Activated B cell treated with CpG ODN at 0.5 μM for 24 hours (primary cell): ENCODE data around the gene SPATA2. TPM values are rescaled to one million over a fixed set of nuclear protein-coding genes. Genes with fewer than 3 reads are reported as not detected.

Experiments used
- ATAC-seq: fragments of 200-7000 bp; cut with Tn5 transposase; one replicate; pipeline ENCODE4 v1.10.0; 2021; ENCODE audit warnings: low read depth, mild to moderate bottlenecking, moderate library complexity
- CTCF ChIA-PET: fragments of 350-600 bp; sonication (Branson Sonifier 250); formaldehyde crosslinking; loops from one replicate; lab custom pipeline; 2021; ENCODE audit warnings: antibody characterized with exemption; lab: Charles Lee
- POLR2A ChIA-PET: fragments of 350-600 bp; sonication (Branson Sonifier 250); formaldehyde crosslinking; loops from one replicate; lab custom pipeline; 2021; ENCODE audit warnings: antibody characterized with exemption; lab: Charles Lee
- DNase-seq: peaks from one replicate; pipeline ENCODE4 v3.0.0; 2022
- H3K27ac Mint-ChIP-seq: one replicate; pipeline ENCODE4 v1.8.0; 2020; ENCODE audit warnings: mixed read lengths
- H3K27me3 Mint-ChIP-seq: one replicate; pipeline ENCODE4 v1.8.0; 2021; ENCODE audit warnings: mixed read lengths
- H3K36me3 Mint-ChIP-seq: one replicate; pipeline ENCODE4 v1.8.0; 2021; ENCODE audit warnings: low read depth, mixed read lengths
- H3K4me1 Mint-ChIP-seq: one replicate; pipeline ENCODE4 v1.8.0; 2021; ENCODE audit warnings: mixed read lengths
- H3K4me3 Mint-ChIP-seq: one replicate; pipeline ENCODE4 v1.8.0; 2020; ENCODE audit warnings: mild to moderate bottlenecking, mixed read lengths
- H3K9me3 Mint-ChIP-seq: one replicate; pipeline ENCODE4 v1.8.0; 2020; ENCODE audit warnings: mixed read lengths
- intact Hi-C: fragments of 100-400 bp; cut with micrococcal nuclease; formaldehyde crosslinking; loops from one replicate; pipeline ENCODE4 v1.15.1; 2024
- total RNA-seq: library from RNA; stranded (reverse); gene quantifications from 2 replicates; pipeline ENCODE4 v1.2.3, GENCODE V29; 2022
- TF ChIP-seq, protein P1 (sequence below): fragments of 200-600 bp; IDR thresholded peaks from one replicate; pipeline ENCODE4 v1.8.0; 2022; ENCODE audit warnings: antibody characterized with exemption, mild to moderate bottlenecking

The SPATA2 gene
- total RNA-seq, 1 donor from 2014 or later: 9.4 TPM

DNA sequence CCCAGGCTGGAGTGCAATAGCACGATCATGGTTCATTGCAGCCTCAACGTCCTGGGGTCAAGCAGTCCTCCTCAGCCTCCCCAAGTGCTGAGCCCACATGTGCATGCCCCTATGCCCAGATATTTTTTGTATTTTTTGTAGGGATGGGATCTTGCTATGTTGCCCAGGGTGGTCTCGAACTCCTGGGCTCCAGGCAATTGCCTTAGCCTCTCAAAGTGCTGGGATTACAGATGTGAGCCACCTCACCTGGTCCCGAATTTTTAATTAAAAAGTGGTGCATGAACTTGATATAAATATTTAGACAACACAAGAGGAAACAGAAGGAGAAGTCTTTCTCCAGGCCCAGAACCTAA, 13.8 kb upstream of the SPATA2 start:
- Mint-ChIP-seq H3K4me3 (no peak overlapping the region), H3K27ac (no peak overlapping the region), H3K4me1 (peaks cover 5% of the 10 kb centered on the region), H3K9me3 (no peaks in the 10 kb centered on the region), H3K27me3 (no peaks in the 10 kb centered on the region), H3K36me3 (no peaks in the 10 kb centered on the region)
- DNase-seq: no peak
- ChIA-PET POLR2A (no interaction called here), CTCF (interaction anchor here (0.7 to 1.4 kb wide), 5 partner anchors 8 to 387 kb away, joined by 3 to 4 read pairs (median 3); no protein-coding TSS in a partner anchor)
- ATAC-seq: no peak
- TF ChIP-seq, protein P1, sequence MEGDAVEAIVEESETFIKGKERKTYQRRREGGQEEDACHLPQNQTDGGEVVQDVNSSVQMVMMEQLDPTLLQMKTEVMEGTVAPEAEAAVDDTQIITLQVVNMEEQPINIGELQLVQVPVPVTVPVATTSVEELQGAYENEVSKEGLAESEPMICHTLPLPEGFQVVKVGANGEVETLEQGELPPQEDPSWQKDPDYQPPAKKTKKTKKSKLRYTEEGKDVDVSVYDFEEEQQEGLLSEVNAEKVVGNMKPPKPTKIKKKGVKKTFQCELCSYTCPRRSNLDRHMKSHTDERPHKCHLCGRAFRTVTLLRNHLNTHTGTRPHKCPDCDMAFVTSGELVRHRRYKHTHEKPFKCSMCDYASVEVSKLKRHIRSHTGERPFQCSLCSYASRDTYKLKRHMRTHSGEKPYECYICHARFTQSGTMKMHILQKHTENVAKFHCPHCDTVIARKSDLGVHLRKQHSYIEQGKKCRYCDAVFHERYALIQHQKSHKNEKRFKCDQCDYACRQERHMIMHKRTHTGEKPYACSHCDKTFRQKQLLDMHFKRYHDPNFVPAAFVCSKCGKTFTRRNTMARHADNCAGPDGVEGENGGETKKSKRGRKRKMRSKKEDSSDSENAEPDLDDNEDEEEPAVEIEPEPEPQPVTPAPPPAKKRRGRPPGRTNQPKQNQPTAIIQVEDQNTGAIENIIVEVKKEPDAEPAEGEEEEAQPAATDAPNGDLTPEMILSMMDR: no peak
- intact Hi-C loops: loop anchor here (2.0 to 5.0 kb wide), 2 partner anchors 14 to 82 kb away; partner anchors contain the start of gene SPATA2

GRCh38 chr20:49928411-49929141, 13.2 kb upstream of the SPATA2 start:
- TF ChIP-seq, protein P1: peak; percentile 59
- CTCF ChIA-PET: interaction anchor here (0.7 to 1.4 kb wide), 4 partner anchors 9 to 387 kb away, joined by 3 to 4 read pairs (median 3); no protein-coding TSS in a partner anchor
- H3K27ac Mint-ChIP-seq: no peak overlapping the region

DNA sequence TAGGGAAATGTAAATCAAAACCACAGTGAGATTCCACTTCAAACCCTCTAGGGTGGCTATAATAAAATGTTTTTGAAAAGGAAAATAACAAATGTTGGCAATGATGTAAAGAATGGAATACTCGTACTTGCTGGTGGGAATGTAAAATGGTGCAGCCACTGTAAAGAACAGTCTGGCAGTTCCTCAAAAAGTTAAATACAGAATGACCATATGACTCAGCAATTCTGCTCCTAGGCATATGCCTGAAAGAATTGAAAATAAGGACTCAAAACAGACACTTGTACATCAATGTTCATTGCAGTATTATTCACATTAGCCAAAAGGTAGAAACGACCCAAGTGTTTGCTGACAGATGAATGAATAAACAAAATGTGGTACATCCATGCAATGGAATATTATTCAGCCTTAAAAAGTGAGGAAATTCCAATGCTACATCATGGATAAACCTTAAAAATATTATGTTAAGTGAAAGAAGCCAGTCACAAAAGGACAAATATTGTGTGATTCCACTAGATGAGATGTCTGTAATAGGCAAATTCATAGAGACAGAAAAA, 10.6 kb upstream of the SPATA2 start:
- peaks cover 4% of the 10 kb centered on the region for H3K4me1 Mint-ChIP-seq
- intact Hi-C loops: loop anchor here (5.0 kb wide), 1 partner anchor 79 kb away; no protein-coding TSS in a partner anchor
- no peak for DNase-seq
- TF ChIP-seq, protein P1: no peak
- no peak overlapping the region for H3K4me3 Mint-ChIP-seq
- CTCF ChIA-PET: interaction anchor here (1.2 kb wide), 1 partner anchor 384 kb away, joined by 4 read pairs; no protein-coding TSS in a partner anchor
- H3K9me3 Mint-ChIP-seq: no peaks in the 10 kb centered on the region
- H3K27ac Mint-ChIP-seq: no peak overlapping the region
- POLR2A ChIA-PET: no interaction called here
- ATAC-seq: no peak
- no peaks in the 10 kb centered on the region for H3K36me3 Mint-ChIP-seq
- H3K27me3 Mint-ChIP-seq: no peaks in the 10 kb centered on the region

More at GRCh38 chr20:49928411-49929141, 13.2 kb upstream of the SPATA2 start:
- DNase-seq (peak; percentile 48), ATAC-seq (peak; percentile 85)
- intact Hi-C loops: loop anchor here (1.0 to 5.0 kb wide), 6 partner anchors 8 to 594 kb away; partner anchors contain the start of genes RNF114 and SPATA2
- Mint-ChIP-seq H3K9me3 (no peaks in the 10 kb centered on the region), H3K4me1 (peaks cover 4% of the 10 kb centered on the region), H3K27me3 (no peaks in the 10 kb centered on the region), H3K36me3 (no peaks in the 10 kb centered on the region), H3K4me3 (no peak overlapping the region)
- POLR2A ChIA-PET: no interaction called here

- DNase-seq (no peak), ATAC-seq (no peak)
- TF ChIP-seq, protein P1: no peak
- ChIA-PET CTCF (interaction anchor here (0.9 kb wide), 1 partner anchor 147 kb away, joined by 3 read pairs; no protein-coding TSS in a partner anchor), POLR2A (interaction anchor here (0.7 kb wide), 1 partner anchor 359 kb away, joined by 4 read pairs; no protein-coding TSS in a partner anchor)
- no peaks in the 10 kb centered on the region for H3K9me3 Mint-ChIP-seq
- no peak overlapping the region for H3K27ac Mint-ChIP-seq
- no peaks in the 10 kb centered on the region for H3K27me3 Mint-ChIP-seq
- peaks cover 4% of the 10 kb centered on the region for H3K4me1 Mint-ChIP-seq
- H3K36me3 Mint-ChIP-seq: no peaks in the 10 kb centered on the region
- intact Hi-C loops: no loop called here
- no peak overlapping the region for H3K4me3 Mint-ChIP-seq
These were observed 8.9 kb upstream of the SPATA2 start for GRCh38 chr20:49924247-49924646.

GRCh38 chr20:49919461-49919860, 4.1 kb upstream of the SPATA2 start:
- no peak for DNase-seq
- Mint-ChIP-seq H3K27me3 (no peaks in the 10 kb centered on the region), H3K4me3 (no peak overlapping the region), H3K36me3 (peaks cover 5% of the 10 kb centered on the region), H3K9me3 (no peaks in the 10 kb centered on the region), H3K27ac (no peak overlapping the region), H3K4me1 (peaks cover 17% of the 10 kb centered on the region)
- no peak for ATAC-seq
- intact Hi-C loops: loop anchor here (5.0 kb wide), 1 partner anchor 207 kb away; the partner anchor contains the start of gene B4GALT5
- TF ChIP-seq, protein P1: no peak
- CTCF ChIA-PET: interaction anchor here (1.4 kb wide), 1 partner anchor 152 kb away, joined by 3 read pairs; no protein-coding TSS in a partner anchor
- POLR2A ChIA-PET: no interaction called here
